NCI-H510A treated with DMSO at 0.1 percent for 48 hours (cell line): ENCODE data around the gene SCFD2.
"Not testable (repeated sequence)": the region's sequence is repeated elsewhere in the genome, so short reads cannot be mapped to it uniquely, and the experiment has no call there.

Experiments used
- DNase-seq: peaks from one replicate; lab custom pipeline; 2025; lab: John Stamatoyannopoulos, UW

SCFD2 gene

DNA sequence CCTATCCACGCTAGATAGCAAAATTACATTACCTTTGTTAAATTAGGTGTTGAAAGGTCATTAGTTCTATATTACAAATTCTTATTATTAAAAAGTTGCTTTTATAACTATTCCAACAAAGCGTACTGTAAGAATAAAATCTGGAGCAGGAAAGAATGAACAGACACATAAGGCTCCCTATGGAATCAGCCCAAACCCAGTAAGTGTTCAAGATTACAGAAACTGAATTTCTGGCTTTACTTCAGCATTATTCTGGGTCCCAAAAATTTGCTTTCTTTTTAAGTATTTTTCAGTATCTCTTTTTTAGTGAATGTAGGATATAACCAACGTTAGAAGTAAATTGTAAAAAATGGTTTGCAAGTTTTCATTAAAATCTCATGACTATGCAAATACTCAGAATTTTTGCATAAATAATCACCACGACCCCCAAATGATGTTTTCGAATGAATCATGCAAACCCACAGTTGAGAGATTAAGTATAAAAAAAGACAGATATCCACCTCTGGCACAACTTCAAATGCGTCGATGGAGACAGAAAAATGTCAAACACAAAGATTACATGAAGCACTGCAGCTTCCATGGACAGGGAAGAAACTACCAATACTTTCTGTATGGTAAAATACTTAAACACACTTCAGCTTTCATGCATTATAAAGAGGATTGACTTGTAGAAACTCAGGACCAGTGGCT, 265.2 kb downstream of the SCFD2 start:
- DNase-seq: no peak

- no peak for DNase-seq
Measured at GRCh38 chr4:53098681-53099121, 267.2 kb downstream of the SCFD2 start.

DNA sequence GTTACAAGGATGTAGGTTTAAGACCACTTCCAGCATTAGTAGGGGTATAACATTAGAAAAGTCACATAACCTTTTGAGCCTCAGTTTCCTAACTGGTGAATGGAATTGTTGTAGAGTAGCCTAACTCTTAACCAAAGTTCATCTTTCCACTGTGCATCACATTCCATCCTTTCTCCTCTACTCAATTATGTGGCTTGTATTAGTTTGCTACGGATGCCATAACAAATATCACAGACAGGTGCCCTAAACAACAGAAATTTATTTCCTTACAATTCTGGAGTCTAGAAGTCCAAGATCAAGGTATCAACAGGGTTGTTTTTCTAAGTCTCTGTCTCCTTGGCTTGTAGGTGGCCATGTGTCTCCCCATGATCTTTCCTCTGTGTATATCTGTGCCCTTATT, 271.8 kb downstream of the SCFD2 start:
- DNase-seq: no peak

- no peak for DNase-seq
Measured at GRCh38 chr4:53089936-53090729, 275.7 kb downstream of the SCFD2 start.

GRCh38 chr4:53088152-53088551, 277.7 kb downstream of the SCFD2 start:
- no peak for DNase-seq

DNA sequence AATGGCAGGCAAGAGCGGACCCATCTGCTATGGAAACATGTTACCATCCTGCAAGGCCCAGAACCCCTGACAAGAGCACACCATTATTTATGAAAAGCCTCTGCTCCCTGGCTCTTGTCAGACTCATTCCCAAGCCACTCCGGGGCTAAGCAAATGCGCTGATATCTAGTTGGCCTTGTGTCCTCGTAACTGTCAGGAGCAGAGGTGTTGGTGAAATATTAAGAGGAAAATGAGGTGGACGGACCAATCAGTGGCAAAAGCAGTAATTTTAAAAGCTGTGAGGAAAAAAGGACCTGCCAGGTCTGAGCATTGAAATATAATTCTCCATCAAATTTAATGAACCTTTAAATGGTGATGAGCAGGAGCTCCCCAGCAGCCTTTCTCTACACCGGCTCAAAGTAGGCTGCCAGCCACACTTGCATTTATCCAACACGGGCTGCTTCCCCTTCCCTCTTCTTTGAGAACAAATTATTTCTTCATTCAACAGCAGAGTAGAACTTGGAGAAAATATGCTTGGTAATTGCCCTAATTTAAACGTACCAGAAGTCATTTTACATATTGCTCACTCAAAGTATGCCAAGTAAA, 289.4 kb downstream of the SCFD2 start:
- DNase-seq: no peak

- DNase-seq: no peak
Measured at GRCh38 chr4:53075162-53075785, 290.6 kb downstream of the SCFD2 start.

GRCh38 chr4:53068755-53069330, 297.0 kb downstream of the SCFD2 start:
- DNase-seq: no peak

DNA sequence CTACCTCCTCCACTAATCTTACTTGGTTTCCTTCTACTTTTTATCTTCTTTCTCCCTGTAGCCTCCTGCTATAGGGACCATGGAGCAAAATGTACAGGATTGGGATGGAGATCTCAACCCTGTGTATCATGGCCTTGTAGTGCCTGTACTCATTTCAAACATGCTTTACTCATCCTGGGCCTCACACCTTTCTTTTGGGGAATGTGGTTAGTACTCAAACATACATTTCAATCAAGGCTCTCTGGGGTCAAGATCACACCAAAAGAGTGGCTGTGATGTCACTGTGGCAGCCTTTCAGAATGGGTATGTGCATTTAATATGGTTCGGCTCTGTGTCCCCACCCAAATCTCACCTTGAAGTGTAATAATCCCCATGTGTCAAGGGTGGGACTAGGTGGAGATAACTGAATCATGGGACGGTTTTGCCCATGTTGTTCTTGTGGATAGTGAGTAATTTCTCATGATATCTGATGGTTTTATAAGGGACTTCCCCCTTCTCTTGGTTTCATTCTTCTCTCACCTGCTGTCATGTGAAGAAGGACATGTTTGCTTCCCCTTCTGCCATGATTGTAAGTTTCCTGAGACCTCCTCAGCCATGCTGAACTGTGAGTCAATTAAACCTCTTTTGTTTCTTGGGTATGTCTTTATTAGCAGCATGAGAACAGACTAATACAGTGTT, 298.6 kb downstream of the SCFD2 start:
- DNase-seq: no peak

- DNase-seq: no peak
Measured at GRCh38 chr4:53066155-53066554, 299.7 kb downstream of the SCFD2 start.

GRCh38 chr4:53064609-53065008, 301.3 kb downstream of the SCFD2 start:
- DNase-seq: no peak

DNA sequence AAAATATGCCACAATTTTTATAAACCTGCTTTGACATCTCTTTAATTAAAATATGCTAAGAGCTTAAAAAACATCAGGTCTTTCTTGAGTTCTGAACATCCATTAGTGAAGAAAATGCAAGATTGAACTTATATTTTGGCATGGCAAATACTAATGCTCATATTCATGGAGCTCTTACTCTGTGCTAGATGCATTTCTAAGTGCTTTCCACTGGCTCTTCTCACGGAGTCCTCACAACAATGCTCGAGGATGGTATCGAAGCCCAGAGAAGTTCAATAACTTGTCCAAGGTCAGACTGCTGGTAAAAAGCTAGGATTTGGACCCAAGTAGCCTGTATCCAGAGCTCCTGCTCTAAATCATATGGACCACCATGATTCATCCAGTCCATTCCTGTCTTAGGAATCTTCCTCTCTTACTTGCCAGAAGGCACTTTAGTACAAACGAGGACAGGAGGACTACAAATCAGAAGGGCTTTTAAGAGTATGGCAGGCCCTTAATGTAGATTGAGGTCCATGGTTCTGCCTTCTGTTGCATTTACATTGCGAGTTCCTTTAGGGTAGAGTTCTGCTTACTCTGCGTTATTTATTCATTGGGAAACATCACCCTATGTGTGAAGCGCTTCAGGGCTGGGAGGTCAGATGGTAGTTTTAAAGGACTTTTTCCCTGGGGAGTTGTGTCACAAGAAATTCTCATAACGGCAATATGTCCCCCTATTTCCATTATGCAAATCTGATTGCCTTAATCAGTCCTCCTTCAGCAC, 304.6 kb downstream of the SCFD2 start:
- DNase-seq: no peak

DNA sequence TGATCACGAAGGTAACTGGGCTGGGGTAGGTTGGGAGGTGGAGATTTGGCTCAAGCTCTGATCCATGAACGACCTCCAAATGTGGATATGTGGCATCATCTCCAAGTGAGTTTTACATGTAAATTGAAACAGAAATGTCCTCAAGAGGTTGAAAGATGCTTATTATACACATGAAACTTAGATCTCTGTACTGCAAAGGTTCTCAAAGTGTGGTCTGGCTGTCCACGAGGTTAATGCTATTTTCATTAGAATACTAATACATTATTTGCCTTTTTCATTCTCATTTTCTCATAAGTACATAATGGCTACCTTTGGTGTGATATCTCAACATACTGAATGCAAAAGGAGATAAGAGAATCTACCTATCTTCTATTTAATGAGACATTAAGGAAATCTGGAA, 305.6 kb downstream of the SCFD2 start:
- DNase-seq: no peak

GRCh38 chr4:53059871-53060270, 306.0 kb downstream of the SCFD2 start:
- no peak for DNase-seq

DNA sequence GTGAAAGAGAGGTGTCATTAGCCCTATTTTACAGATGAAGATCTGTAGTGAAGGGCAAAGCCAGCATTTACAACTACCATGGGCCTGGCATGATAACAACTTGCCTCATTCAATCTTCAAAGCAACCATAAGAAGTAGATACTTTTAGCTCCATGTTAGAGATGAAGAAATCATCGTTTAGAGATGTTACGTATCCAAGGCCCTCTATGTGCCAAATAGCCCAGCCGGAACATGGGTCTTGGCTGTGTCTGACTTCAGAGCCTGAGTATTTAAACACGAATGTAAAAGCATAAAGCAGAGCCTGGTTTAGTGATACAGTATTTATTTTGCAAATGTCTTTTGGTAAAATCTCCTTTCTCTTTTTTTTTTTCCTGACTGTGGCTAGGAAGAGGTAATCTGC, 306.6 kb downstream of the SCFD2 start:
- DNase-seq: no peak

GRCh38 chr4:53057679-53058078, 308.2 kb downstream of the SCFD2 start:
- DNase-seq: no peak

DNA sequence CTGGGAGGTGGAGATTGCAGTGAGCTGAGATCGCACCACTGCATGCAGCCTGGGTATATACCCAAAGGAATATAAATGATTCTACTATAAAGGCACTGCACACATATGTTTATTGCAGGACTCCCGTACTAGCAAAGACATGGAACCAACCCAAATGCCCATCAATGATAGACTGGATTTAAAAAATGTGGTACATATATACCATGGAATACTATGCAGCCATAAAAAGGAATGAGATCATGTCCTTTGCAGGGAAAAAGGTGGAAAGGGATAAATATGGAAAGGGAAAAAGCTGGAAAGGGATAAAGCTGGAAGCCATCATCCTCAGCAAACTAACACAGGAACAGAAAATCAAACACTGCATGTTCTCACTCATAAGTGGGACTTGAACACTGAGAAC, 308.8 kb downstream of the SCFD2 start:
- DNase-seq: not testable (repeated sequence)

DNA sequence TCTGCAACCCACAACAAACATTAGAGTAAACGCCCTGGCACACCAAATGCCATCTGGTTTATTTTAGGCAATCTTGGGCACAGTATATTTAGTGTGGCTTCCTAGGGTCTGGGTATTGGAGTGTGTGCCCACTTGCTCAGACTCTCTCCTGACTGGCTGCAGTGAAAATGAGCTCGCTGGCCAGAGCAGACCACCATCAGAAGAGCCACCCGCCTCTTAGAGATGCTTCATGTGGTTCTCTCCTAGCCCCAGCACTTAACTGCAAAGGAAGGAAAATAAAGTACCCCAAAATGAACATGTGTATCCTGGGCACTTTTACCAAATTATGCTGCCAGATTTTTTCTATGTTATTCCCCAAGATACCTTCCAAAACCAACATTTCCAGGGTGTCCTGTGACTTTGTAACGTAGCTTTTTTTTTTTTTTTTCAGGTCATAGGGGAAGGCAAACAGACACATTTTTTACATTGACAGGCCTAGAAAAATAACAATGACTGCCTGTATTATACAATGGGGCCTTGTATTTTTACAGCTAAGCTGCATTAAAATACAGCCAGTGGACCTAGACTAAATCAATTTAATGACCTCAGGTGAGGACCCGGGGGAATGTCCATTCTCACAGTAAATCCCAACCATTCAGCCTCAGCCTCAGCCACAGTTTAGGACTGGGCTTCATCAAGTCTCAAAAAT, 310.0 kb downstream of the SCFD2 start:
- DNase-seq: no peak

- DNase-seq: no peak
Measured at GRCh38 chr4:53055274-53055673, 310.6 kb downstream of the SCFD2 start.

DNA sequence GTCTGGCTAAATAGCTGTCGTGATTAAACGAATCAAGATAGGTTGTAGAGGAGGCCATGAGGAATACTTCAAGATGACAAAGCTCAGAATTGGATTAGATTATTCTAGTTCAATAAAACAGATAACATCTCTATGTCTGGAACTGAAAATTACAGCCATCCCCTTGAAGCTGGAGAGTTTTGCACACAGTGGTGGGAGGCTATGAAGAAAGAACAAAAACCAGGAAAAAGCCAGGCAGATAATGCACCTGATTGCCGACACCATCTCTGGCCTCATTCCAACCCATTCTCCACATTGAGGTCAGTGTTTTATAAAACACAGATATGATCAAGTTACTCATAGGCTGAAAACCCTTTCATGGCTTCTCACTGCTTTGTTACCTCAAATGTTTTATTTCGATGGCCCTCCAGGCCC, 315.5 kb downstream of the SCFD2 start:
- no peak for DNase-seq
